ENCODE results near the gene CPLANE2. TPM values are rescaled to one million over a fixed set of nuclear protein-coding genes. Genes with fewer than 3 reads are reported as not detected.

The CPLANE2 gene
- total RNA-seq, 1 donor = 13.0 TPM

DNA sequence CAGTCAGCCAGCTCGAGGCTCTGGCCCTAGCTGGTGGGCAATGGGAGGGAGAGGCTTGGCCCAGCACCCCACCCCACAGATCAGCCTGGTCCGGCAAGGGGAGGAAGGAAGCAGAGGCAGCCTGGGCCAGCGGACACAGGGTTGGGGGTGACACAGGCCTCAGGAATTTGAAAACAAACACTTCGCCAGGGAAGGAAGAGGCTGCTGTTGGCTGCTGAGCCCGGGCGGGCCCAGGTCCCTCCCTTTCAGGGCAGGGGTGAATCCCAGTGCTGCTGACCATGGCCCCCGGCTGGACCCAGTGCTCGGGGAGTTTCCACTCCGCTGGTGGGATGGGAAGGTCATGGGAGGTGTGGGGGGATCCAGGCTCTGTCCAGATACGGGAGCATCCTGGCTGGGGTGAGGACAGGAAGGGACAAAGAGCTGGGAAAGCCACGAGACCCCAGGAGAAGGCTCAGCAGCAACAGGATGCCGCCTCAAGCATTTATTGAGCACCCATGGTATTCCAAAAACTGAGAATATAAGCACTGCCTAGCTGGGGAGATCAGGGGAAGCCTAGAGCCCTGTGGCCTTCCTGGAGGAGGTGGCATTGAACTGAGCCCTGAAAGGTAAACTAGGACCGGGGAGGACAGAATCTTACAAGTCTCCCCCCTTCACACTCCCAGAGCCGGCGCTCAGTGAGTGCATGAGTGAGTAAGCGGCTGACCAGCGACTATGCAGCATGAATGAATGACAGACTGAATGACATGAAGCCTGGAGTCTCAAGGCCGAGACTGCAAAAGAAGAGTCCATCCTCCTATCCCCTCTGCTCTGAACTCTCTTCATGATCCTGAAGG is 54.9 kb downstream of the CPLANE2 start:
- H3K4me3 ChIP-seq (ENCODE audit: low read depth, low read length) = no peak overlapping the region
- TF ChIP-seq, protein P1, sequence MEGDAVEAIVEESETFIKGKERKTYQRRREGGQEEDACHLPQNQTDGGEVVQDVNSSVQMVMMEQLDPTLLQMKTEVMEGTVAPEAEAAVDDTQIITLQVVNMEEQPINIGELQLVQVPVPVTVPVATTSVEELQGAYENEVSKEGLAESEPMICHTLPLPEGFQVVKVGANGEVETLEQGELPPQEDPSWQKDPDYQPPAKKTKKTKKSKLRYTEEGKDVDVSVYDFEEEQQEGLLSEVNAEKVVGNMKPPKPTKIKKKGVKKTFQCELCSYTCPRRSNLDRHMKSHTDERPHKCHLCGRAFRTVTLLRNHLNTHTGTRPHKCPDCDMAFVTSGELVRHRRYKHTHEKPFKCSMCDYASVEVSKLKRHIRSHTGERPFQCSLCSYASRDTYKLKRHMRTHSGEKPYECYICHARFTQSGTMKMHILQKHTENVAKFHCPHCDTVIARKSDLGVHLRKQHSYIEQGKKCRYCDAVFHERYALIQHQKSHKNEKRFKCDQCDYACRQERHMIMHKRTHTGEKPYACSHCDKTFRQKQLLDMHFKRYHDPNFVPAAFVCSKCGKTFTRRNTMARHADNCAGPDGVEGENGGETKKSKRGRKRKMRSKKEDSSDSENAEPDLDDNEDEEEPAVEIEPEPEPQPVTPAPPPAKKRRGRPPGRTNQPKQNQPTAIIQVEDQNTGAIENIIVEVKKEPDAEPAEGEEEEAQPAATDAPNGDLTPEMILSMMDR (IDR thresholded peaks at IDR 0.05; ENCODE audit: insufficient read depth, low read depth, low read length) = no peak
- DNase-seq (ENCODE audit: low read depth) = peak; percentile 92

Small RNA genes within 50 kb of the gene (small RNA-seq; reads per million reads assigned to genes)
- not detected for gene MT1XP1

Other genes with a start within 250 kb of the CPLANE2 start
- gene SRARP, start 232.9 kb downstream of the CPLANE2 start, total RNA-seq = not detected in 2 replicates
- gene HSPB7, start 219.1 kb downstream of the CPLANE2 start, total RNA-seq = 1.7 and 3.5 TPM in 2 replicates
- not detected in 2 replicates for gene CLCNKA, start 215.1 kb downstream of the CPLANE2 start, total RNA-seq
- under 0.01 and 0.43 TPM in 2 replicates for gene CLCNKB, start 193.4 kb downstream of the CPLANE2 start, total RNA-seq
- gene FAM131C, start 163.5 kb downstream of the CPLANE2 start, total RNA-seq = under 0.01 TPM in 1 of 2 replicates, not detected in the other
- gene EPHA2, start 81.1 kb downstream of the CPLANE2 start, total RNA-seq = 47.0 and 104 TPM in 2 replicates
- 9.9 and 11.6 TPM in 2 replicates for gene ARHGEF19, start 24.5 kb downstream of the CPLANE2 start, total RNA-seq
- gene FBXO42, start 115.3 kb upstream of the CPLANE2 start, total RNA-seq = 15.1 and 16.0 TPM in 2 replicates
- 71.5 and 72.5 TPM in 2 replicates for gene SZRD1, start 130.1 kb upstream of the CPLANE2 start, total RNA-seq
- gene SPATA21, start 200.2 kb upstream of the CPLANE2 start, total RNA-seq = under 0.01 TPM in 1 of 2 replicates, not detected in the other
- 90.5 and 104 TPM in 2 replicates for gene NECAP2, start 203.5 kb upstream of the CPLANE2 start, total RNA-seq